Ishikawa (cell line): ENCODE measurements around the gene SPIB.

ENCODE experiments used
- CEBPB ChIP-seq: IDR thresholded peaks from 2 replicates; pipeline ENCODE4 v1.6.1; 2012
- CREB1 ChIP-seq: IDR thresholded peaks from 2 replicates; pipeline ENCODE4 v1.6.1; 2012; ENCODE audit warnings: low read depth
- EGR1 ChIP-seq: IDR thresholded peaks from 2 replicates; pipeline ENCODE4 v1.6.1; 2012
- EP300 ChIP-seq: IDR thresholded peaks from 2 replicates; pipeline ENCODE4 v1.6.1; 2012; ENCODE audit warnings: borderline replicate concordance
- FOXM1 ChIP-seq: IDR thresholded peaks from 2 replicates; pipeline ENCODE4 v1.6.1; 2012; ENCODE audit warnings: low read depth, borderline replicate concordance
- NFIC ChIP-seq: IDR thresholded peaks from 2 replicates; pipeline ENCODE4 v1.6.1; 2012
- RAD21 ChIP-seq: IDR thresholded peaks from 2 replicates; pipeline ENCODE4 v1.6.1; 2012; ENCODE audit warnings: low read depth
- REST ChIP-seq: IDR thresholded peaks from 2 replicates; pipeline ENCODE4 v1.6.1; 2012; ENCODE audit warnings: low read depth, mild to moderate bottlenecking
- TAF1 ChIP-seq: IDR thresholded peaks from 2 replicates; pipeline ENCODE4 v1.6.1; 2012; ENCODE audit warnings: low read depth, mild to moderate bottlenecking
- TCF12 ChIP-seq: IDR thresholded peaks from 2 replicates; pipeline ENCODE4 v1.6.1; 2012; ENCODE audit warnings: low read depth
- TEAD4 ChIP-seq: IDR thresholded peaks from 2 replicates; pipeline ENCODE4 v1.6.1; 2012
- USF1 ChIP-seq: IDR thresholded peaks from 2 replicates; pipeline ENCODE4 v1.6.1; 2012
- YY1 ChIP-seq: IDR thresholded peaks from 2 replicates; pipeline ENCODE4 v1.6.1; 2012; ENCODE audit warnings: low read depth
- ZBTB7A ChIP-seq: IDR thresholded peaks from 2 replicates; pipeline ENCODE4 v1.6.1; 2012; ENCODE audit warnings: low read depth
- TF ChIP-seq, protein P1 (sequence below): IDR thresholded peaks from 2 replicates; pipeline ENCODE4 v1.6.1; 2012

SPIB gene

GRCh38 chr19:50418176-50419021, at the start of gene SPIB:
SPIB (plus strand) TSS chr19:50418938; CDS start chr19:50418963, 25 bp downstream.
- TF ChIP-seq EGR1 (no peak), ZBTB7A (peak; percentile 17)

DNA sequence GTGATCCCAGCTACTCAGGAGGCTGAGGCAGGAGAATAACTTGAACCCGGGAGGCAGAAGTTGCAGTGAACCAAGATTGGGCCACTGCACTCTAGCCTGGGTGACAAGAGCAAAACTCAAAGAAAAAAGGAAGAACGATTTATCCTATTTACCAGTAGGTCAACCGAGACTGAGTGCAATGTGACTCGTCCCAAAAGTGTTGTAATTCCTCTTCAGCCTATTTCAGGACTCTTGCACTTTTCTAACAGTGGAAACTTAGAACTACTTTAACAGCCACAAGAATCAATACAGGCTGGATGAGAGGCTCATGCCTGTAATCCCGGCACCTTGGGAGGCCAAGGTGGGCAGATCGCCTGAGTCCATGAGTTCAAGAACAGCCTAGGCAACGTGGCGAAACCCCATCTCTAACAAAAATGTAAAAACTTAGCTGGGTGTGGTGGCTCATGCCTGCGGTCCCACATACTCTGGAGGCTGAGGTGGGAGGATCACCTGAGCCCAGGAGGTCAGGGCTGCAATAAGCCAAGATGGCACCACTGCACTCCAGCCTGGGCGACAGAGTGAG, 46.7 kb upstream of the SPIB start:
- TF ChIP-seq RAD21 = no peak
- no peak for TF ChIP-seq ZBTB7A
- no peak for TF ChIP-seq YY1
- TF ChIP-seq TCF12 = no peak
- no peak for TF ChIP-seq USF1
- TF ChIP-seq, protein P1, sequence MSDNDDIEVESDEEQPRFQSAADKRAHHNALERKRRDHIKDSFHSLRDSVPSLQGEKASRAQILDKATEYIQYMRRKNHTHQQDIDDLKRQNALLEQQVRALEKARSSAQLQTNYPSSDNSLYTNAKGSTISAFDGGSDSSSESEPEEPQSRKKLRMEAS = no peak
- TF ChIP-seq TAF1 = no peak
- no peak for TF ChIP-seq EGR1
- TF ChIP-seq REST = no peak
- TF ChIP-seq EP300 = no peak
- TF ChIP-seq CREB1 = no peak
- no peak for TF ChIP-seq FOXM1

DNA sequence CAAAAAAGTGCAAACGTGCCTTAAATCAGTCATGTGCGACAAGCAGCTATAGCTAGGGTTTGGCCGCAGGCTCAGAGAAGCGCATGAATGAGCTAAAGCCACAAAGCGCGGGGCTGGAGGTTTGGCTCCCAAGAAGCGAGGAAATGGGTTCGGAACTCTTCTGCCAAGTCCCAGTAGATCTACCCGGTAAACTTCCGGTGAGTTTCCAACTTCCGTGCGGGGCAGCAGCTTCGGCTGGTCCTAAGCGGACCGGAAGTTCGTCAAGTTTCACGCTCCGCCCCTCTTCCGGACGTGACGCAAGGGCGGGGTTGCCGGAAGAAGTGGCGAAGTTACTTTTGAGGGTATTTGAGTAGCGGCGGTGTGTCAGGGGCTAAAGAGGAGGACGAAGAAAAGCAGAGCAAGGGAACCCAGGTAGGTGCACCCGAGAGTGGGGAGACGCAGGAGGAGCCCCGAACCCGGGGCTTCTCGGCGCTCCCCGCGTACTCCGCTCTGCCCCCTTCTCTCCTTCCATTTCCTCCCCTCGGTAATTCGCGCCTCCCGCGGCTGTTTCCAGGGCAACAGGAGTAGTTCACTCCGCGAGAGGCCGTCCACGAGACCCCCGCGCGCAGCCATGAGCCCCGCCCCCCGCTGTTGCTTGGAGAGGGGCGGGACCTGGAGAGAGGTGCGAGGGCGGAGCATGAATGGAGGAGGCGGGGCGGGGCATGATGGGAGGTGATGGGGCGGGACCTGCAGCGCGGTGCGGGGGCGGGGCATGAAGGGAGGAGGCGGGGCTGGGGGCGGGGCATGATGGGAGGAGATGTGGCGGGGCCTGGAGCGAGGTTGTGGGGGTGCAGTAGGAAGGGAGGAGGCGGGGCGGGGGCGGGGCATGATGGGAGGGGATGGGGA, 42.3 kb upstream of the SPIB start, which contains the start of gene NR1H2:
Gene NR1H2 (plus strand): TSS at position 292 of the 885 bp plus-strand sequence. CDS start 1,149 bp downstream, outside the sequence.
- TF ChIP-seq, protein P1 = peak; percentile 80
- TF ChIP-seq TCF12 (peak; percentile 61), ZBTB7A (no peak), FOXM1 (no peak), YY1 (peak; percentile 58), NFIC (no peak), TEAD4 (no peak), RAD21 (no peak), CEBPB (no peak), EP300 (no peak), TAF1 (peak; percentile 78; the same call in 1 of the 2 replicates), REST (no peak), USF1 (peak; percentile 71), EGR1 (peak; percentile 28; the same call in 1 of the 2 replicates), CREB1 (peak; percentile 91)

- TF ChIP-seq TEAD4 (no peak), CREB1 (no peak), TAF1 (no peak), TCF12 (no peak), EP300 (no peak), ZBTB7A (no peak), RAD21 (no peak), FOXM1 (no peak), EGR1 (no peak), NFIC (no peak), YY1 (no peak), REST (no peak), USF1 (no peak), CEBPB (no peak)
- TF ChIP-seq, protein P1 = no peak
Measured at GRCh38 chr19:50377051-50377461, 41.7 kb upstream of the SPIB start.
